Hindlimb muscle (tissue), 1 donor: Measurements from ENCODE around the gene CCDC138. TPM values are rescaled to one million over a fixed set of nuclear protein-coding genes. Genes with fewer than 3 reads are reported as not detected.
"Not testable (repeated sequence)": the region's sequence is repeated elsewhere in the genome, so short reads cannot be mapped to it uniquely, and the experiment has no call there.

Experiments used
- DNase-seq: peaks from one replicate; pipeline ENCODE4 v3.0.0-alpha.2; 2013
- polyA plus RNA-seq: library from polyadenylated mRNA; unstranded; fragments of 120-200 nt; gene quantifications from one replicate; pipeline ENCODE4 v1.2.1, GENCODE V29; 2013; ENCODE audit not compliant: insufficient read length

Gene CCDC138
- polyA plus RNA-seq, result 4.3 TPM

DNA sequence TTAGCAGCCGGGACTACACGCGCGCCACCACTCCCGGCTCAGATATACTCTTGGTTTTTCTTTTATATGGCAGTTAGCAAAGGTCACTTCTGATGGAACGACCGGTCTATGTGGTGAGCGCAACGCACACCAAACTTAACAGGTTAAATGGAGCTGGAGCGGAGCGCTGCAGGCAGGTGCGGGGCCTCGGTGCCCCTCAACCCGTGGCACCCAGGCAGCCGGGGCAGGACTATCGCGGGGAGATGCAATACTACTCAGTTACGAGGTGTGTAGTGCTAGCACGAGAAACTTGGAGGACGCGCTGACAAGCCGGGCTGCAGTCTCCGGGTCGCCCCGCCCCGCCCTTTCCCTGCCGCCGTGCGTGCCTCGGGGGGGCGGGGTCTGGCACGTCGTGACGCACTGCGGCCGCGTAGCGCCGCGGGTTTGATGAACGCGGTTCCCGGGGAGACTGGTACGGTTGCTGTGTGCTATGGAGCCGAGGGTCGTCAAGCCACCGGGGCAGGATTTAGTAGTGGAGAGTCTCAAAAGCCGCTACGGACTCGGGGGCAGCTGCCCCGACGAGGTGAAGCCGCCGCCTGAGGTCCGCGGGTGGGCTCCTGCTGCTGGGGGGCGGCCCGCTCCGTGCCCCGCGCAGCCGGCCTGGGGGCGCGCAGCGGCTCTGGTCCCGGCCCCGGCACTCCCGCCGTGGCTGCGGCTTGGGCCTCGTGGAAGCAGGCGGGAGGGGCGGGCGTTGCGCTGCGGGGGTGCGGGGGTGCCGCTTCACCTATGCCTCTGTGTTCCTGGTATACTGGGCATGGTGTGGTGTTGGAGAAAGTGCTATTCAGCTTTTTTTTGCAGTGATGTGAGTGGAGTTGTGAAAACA lies at the start of gene CCDC138:
CCDC138 (plus strand) TSS at position 418 of the 862 bp plus-strand sequence; CDS start at position 470, 52 bp downstream.
- DNase-seq, result peak; percentile 88

DNA sequence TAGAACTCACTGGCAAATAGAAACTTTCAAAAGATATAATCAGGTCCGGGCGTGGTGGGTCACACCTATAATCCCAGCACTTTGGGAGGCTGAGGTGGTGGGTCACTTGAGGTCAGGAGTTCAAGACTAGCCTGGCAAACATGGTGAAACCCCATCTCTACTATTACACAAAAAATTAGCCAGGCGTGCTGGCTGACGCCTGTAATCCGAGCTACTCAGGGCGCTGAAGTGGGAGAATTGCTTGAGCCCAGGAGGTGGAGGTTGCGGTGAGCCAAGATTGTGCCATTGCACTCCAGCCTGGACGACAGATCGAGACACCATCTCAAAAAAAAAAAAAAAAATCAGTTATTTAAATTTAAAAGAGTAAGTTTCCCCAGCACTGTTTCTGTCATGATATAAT lies 28.6 kb upstream of the CCDC138 start:
- not testable (repeated sequence) for DNase-seq

GRCh38 chr2:108762618-108763017 lies 24.0 kb upstream of the CCDC138 start:
- not testable (repeated sequence) for DNase-seq

DNA sequence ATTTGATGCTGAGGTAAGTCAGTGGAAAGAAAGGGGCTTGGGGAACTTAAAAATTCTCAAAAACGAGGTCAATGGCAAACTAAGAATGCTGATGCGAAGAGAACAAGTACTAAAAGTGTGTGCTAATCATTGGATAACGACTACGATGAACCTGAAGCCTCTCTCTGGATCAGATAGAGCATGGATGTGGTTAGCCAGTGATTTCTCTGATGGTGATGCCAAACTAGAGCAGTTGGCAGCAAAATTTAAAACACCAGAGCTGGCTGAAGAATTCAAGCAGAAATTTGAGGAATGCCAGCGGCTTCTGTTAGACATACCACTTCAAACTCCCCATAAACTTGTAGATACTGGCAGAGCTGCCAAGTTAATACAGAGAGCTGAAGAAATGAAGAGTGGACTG lies 19.9 kb upstream of the CCDC138 start:
- not testable (repeated sequence) for DNase-seq

GRCh38 chr2:108767859-108768258 lies 18.7 kb upstream of the CCDC138 start:
- DNase-seq, result not testable (repeated sequence)

- no peak for DNase-seq
Measured at GRCh38 chr2:108776475-108776874, 10.1 kb upstream of the CCDC138 start.

DNA sequence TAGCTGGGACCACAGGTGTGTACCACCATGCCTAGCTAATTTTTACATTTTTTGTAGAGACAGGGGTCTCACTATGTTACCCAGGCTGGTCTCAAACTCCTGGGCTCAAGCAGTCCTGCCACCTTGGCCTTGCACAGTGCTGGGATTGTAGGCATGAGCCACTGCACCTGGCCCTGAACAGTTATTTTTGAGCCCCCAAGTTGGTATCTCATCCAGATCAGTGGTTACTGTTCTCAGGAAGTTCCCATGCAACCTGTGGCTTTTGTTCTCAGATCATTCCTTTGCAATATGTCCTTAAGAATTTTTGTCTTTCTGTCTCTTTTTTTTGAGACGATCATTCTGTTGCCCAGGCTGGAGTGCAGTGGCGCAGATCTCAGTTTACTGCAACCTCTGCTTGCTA lies 7.7 kb upstream of the CCDC138 start:
- no peak for DNase-seq

DNA sequence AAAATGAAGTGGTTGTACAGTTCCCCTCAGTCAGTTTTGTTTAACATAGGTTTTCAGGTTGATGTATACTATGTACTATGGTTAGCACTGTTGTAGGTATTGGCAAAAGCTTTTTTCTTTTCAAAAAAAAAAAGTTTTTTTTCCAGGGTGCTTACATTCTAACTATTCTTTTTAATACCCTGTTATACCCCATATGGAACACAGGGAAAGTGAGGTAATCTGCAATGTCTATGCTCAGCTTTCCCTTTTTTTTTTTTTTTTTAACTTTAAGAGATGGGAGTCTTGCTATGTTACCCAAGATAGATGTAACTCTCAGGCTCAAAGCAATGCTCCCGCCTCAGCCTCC lies 590 bp upstream of the CCDC138 start:
- no peak for DNase-seq

DNA sequence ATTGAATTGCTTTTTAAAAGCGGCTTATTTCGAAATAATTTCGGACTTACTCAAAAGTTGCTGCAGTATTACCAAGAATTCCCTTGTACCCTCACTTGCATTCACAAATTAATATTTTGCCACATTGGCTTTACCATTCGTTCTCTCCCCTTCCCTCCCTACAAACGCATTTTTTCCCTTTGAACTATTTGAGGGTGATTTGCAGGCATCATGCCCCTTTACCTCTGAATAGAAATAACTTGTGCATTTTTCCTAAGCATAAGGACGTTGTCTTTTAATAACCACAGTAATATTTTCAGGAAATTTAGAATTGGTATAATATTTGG lies 608 bp downstream of the CCDC138 start:
- DNase-seq, result no peak

DNA sequence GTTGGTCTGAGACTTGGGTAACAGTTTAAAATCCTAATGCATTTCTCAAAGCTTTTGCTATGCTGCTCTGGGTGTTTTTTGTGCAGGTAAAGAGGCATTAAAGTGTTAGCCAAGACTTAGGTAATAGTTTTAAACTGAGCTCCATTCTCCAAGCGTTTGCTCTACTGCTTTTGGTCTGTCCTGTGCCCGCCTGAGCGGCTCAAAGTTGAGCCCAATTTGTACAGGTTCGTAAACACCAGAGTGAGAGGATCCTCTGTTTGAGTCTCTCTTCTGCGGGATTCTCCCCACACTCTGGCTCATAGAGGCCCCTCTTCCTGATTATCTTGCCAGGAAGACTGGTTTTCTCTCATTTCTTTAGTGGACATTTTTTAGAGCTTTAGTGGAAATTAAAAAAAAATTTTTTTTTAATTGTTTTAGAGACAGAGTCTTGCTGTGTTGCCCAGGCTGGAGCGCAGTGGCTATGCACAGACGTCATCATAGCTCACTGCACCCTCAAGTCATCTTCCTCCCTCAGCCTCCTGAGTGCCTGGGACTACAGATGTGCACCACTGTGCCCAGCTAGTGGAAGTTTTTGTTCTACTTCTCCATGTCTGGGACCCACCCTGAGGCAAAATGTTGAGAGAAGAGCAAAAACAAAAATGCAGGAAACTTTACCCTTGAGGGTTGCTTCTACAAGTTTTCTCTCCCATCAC lies 16.6 kb downstream of the CCDC138 start:
- DNase-seq, result no peak

DNA sequence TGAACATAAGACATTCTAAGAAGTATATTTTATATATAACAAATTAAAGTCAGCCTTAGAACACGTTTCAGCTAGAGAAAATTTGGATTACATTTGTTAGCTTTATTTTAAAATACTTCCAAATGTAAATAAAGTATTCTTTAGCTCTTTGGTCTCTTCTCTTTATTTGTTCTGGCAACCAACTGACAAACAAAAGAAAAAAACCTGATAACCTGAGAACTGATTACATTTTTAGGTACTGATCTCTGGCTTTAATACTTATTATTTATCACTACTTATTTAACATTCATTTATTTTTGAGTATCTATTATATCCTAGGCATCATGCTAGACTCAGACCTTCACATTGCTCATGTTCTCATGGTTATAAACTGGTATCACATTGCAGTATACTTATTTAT lies 18.5 kb downstream of the CCDC138 start:
- no peak for DNase-seq

GRCh38 chr2:108805782-108806181 lies 19.2 kb downstream of the CCDC138 start:
- no peak for DNase-seq

DNA sequence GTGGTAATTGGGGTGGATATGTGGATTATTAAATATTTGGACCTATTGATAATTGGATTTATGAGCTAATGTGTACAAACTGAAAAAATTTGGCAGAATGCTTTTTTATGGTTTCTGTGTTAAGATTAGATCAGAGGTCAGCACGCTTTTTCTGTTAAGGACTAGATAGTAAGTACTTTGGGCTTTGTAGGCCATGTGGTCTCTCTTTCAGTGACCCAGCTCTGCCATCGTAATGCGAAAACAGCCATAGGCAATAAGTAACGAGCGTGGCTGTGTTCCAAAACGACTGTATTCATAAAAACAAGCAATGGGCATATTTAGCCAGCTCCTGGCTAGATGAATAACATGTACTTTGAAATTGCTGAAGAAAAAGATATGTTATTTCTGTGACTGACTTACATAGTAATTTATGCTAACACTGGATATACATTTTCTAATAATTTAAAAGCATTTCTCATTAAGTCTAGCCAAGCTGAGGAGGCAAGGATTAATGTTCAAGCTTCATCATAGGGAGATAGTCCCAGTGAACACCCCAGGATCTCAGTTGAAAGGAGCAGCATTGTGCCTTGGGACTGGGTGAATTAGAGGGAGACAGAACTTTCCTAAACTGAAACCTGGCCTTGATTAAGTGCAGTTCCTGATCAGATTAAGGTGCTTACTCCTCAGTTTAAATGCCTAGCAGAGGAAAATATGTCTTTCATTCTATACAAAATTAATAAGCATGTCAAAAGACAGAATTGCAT lies 20.0 kb downstream of the CCDC138 start:
- no peak for DNase-seq

DNA sequence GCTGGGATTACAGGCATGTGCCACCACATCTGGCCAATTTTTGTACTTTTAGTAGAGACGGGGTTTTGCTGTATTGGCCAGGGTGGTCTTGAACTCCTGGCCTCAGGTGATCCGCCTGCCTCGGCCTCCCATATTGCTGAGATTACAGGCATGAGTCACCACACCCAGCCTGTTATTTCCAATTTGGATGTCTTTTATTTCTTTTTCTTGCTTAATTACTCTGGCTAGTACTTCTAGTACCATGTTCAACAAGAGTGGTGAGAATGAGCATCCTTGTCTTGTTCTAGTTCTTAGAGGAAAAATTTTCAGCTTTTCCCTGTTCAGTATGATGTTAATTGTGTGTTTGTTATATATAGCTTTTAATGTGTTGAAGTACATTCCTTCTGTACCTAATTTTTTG lies 23.4 kb downstream of the CCDC138 start:
- no peak for DNase-seq

GRCh38 chr2:108810993-108811957 lies 24.7 kb downstream of the CCDC138 start:
- no peak for DNase-seq

- DNase-seq, result no peak
Measured at GRCh38 chr2:108813732-108814131, 27.2 kb downstream of the CCDC138 start.

DNA sequence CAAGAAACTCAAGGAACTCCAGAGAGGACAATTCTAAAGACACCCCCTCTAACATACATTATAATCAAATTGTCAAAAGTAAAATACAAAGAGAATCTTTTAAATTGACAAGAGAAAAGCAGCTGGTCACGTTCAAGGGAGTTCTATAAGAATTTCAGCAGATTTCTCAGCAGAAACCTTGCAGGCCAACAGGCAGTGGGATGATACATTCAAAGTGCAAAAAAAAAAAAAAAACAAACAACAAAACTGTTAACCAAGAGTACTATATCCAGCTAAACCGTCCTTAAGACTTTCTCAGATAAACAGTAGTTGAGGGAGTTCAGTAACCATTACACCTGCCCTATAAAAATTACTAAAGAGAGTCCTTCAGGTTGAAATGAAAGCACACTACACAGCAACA lies 33.9 kb downstream of the CCDC138 start:
- DNase-seq, result no peak

DNA sequence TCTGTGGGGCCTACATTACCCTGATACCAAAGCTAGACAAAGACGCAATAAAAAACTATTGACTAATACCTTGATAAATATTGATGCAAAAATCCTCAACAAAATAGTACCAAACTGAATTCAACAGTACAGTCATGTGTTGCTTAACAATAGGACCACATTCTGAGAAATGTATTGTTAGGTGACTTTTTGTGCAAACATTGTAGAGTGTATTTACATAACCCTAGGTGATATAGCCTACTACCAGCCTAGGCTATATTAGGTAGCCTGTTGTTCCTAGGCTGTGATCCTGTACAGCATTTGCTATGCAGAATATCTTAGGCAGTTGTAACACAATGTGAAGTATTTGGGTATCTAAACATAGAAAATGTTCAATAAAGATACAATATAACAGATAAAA lies 36.7 kb downstream of the CCDC138 start:
- DNase-seq, result no peak

GRCh38 chr2:108824316-108825070 lies 37.9 kb downstream of the CCDC138 start:
- no peak for DNase-seq

- DNase-seq, result no peak
Measured at GRCh38 chr2:108825254-108825653, 38.7 kb downstream of the CCDC138 start.

DNA sequence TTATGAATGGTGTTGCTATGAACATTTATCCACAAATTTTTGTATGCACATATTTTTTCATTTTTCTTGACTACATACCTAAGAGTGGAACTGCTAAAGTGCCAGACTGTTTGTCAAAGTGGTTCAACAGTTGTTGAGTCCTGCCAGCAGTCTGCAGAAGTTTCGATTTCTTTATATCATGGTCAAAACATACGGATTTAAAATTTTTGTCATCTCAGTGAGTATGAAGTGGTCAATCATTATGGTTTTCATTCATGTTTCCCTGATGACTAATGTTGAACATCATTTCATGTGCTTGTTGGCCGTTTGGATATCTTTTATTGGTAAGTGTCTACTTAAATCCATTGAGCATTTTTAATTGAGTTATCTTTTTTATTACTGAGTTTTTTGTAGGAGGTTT lies 39.2 kb downstream of the CCDC138 start:
- DNase-seq, result peak; percentile 29
